ENCODE data around the gene TIMM13.

Gene TIMM13

DNA sequence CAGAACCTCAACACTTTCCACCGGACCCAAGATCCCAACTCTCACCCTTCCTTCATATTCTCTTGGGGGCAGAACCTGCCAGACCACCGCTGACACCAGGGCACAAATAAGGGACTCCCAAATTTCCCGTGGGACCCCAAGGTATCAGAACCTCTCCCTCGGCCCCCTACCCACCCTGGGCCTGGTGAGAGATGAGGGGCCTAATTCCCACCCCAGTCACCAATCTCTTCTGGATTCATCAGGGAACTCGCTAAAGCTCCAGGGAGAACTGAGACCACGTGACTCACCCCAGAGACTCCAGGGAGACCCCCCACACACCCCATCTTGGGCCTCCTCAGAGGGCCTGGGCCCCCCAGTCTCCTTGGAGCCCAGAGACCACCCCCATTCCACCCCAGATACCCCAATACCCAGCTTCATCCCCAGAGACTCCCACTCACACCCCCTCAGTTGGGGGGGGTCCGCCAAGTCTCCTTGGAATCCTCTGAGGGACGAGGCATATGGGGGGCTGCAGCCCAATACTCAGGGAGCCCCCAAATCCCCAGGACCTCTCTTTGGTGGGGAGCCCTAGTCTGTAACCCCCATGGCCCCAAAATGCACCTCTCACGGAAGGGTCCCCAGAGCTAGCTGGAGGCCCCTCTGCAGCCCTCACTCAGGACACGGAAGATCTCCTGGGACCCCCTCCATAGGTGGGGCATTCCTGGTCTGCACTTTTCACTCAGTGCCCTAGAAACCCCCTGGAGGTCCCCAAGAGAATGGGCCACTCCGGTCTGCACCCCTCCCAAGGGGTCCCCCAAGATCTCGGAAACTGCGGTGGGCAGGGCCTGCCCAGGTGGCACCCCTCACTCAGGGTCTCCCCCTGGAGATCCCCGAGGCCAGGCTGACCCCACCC is 27.8 kb upstream of the TIMM13 start:
- DNase-seq, result no peak

DNA sequence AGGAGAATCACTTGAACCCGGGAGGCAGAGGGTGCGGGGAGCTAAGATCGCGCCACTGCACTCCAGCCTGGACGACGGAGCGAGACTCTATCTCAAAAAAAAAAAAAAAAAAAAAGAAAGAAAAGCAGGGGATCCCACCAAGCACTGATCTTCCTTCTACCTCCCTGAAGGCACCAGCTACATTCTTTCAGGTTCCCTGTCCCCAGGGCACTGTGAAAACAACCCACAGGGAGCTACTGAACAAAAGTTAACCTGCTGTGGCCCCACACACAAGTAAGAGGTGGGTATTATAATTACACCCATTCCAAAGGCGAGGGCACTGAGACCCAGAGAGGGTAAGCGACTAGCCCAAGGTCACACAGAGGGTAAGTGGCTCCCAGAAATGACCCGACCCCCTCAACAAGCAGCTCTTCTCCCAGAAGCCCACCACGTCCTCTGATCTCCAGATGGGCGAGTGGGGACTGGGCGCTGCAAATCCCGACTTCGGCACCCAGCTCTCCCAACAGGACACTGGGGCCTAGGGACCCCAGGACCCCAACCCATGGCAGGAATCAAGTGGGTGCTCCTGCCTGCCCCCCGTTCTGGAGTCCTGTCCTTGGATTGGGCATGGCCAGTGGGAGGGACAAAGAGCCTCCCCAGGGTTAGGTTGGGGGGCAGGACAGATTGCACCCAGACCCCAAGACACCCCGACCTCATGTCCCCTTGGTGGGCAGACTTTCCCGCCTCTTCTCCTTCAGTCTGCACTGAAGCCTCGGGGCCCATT is 27.0 kb upstream of the TIMM13 start:
- DNase-seq, result no peak

- DNase-seq, result no peak
Observed at GRCh38 chr19:2453431-2454025, 26.1 kb upstream of the TIMM13 start.

DNA sequence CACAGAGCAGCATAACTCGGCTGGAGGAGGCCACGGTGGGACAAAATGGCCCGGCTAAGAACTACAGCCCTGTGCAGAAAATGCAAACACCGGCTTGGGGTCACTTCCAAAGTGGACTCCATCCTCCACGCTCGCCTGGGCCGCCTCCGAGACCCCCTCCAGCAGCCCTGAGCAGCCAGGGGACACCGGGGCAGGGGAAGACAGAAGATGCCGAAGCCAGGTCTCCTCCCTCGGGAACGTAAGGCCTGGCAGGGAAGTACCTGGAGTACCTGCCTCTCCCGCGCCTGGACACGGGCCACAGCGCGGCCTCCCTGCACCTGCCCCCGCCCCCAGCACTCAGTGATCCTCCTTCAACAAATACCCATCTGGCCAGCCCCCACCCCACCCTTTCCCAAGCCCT is 24.4 kb upstream of the TIMM13 start:
- no peak for DNase-seq

DNA sequence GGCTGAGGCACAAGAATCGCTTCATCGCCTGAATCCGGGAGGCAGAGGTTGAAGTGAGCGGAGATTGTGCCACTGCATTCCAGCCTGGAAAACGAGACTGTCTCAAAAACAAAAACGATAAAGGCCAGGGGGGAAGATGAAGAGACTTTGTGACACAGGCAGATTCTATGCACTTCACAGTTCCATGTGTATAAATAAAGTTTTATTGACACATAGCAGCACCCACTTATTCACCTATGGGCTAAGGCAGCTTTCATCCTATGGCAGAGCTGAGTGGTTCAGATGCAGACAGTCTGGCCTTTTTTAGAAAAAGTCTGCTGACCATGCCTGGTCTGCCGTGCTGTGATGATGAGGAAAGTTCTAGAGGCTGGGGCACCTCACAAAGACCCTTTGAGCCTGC is 23.8 kb upstream of the TIMM13 start:
- no peak for DNase-seq

- no peak for DNase-seq
Observed at GRCh38 chr19:2449019-2449418, 21.6 kb upstream of the TIMM13 start.

GRCh38 chr19:2446381-2446780 is 19.0 kb upstream of the TIMM13 start:
- DNase-seq, result no peak

- DNase-seq, result no peak
Observed at GRCh38 chr19:2444251-2445002, 17.0 kb upstream of the TIMM13 start.

- no peak for DNase-seq
Observed at GRCh38 chr19:2443785-2444182, 16.4 kb upstream of the TIMM13 start.

DNA sequence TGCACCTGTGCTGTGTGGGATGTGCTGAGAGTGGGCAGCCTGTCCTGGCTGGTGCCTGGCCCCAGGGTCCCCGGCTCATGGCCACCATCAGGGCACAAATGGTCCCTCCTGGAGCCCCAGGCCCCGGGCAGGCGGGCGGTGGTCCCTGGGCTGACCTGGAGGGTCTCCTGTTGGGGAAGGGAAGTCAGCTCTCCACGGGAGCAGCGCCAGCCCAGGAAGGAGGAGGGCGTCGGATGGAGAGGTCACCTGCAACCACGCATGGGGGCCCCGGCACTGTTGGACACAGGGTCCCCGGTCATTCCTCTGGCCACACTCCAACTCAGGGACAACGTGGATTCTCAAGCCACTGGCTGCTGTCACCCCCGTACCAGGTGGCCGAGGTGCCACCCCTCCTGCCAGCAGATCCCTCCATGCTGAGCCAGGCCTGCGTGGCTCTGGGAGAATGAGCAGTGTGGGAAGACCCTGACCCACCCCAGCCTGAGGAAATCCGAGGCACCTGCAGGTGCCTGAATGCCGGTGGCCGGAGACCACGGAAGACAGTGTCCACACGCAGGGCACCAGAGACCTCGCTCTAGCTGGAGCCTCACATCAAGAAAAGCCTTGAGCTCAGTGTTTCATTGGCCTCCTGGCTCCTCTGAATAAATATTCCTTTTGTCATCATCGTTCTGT is 15.9 kb upstream of the TIMM13 start:
- no peak for DNase-seq

DNA sequence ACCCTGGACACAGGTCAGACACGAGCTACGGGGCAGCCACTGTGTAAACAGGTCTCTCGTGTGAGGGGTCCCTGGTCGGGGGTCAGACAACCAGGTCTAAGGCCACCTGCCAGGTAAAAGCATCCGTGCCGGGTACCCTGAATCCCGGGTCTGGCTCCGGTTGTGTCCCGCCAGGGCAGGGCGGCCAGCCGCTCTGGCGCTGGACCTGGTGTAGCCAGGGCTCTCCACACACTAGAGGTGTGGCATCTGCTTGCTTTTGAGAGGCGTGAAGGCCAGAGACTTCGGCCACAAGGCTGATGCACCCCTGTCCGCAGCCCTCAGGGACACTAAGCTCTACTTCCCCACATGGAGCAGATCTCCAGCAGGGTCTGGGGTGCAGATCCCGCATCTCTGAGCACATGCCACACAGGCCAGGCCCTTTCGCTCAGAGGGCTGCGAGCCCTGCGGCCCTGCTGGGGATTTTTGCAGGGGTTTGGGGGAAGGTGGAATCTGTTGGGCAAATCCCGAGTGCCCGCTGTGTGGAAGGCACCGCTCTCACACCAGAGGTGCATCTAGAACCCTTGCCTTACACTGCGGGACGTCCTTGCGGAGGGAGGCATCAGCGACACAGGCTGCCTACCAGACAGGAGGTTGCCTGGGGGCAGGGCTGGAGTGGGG is 13.8 kb upstream of the TIMM13 start:
- no peak for DNase-seq

DNA sequence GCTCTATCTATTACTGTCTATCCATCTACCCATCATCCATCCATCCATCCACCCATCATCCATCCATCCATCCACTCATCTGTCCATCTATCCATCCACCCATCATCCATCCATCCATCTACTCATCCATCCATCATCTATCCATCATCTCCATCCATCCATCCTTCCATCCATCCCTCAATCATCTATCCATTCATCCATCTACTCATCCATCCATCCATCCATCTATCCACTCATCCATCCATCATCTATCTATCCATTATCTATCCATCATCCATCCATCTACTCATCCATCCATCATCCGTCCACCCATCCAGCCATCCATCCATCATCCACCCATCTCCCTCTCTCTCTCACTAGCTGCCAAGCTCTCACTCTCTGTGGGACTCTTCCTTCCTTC is 13.1 kb upstream of the TIMM13 start:
- DNase-seq, result no peak

GRCh38 chr19:2438178-2438577 is 10.8 kb upstream of the TIMM13 start:
- no peak for DNase-seq

DNA sequence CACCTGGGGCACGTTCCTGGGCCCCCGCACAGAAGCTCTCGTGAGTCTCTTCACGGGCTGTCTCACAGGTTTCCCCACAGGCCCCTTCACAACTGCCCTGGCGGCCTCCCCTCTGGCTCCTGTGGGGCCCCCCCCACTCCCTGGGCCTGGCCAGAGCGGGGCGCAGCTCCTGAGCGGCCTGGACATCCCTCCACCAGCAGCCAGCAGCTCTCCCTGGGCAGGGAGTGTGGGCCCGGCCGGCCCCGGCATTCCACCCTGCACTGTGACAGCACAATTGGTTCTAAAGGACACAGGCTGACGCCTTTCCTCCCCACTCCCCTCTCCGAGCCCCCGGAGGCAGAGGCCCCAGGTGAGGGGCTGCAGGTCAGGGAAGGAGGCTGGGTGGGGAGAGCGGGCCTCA is 9.5 kb upstream of the TIMM13 start:
- DNase-seq, result no peak

DNA sequence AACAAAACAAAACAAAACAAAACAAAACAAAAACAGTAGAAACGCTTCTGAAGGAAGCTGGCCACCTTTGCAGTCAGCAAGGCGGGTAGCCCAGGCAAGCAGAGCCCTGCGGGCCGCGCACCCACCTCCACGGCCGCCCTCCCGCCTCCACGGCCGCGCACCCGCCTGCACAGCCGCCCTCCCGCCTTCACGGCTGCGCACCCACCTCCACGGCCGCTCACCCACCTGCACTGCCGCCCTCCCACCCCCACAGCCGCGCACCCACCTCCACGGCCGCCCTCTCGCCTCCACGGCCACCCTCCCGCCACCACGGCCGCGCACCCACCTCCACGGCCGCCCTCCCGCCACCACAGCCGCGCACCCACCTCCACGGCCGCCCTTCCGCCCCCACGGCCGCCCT is 9.0 kb upstream of the TIMM13 start:
- no peak for DNase-seq

DNA sequence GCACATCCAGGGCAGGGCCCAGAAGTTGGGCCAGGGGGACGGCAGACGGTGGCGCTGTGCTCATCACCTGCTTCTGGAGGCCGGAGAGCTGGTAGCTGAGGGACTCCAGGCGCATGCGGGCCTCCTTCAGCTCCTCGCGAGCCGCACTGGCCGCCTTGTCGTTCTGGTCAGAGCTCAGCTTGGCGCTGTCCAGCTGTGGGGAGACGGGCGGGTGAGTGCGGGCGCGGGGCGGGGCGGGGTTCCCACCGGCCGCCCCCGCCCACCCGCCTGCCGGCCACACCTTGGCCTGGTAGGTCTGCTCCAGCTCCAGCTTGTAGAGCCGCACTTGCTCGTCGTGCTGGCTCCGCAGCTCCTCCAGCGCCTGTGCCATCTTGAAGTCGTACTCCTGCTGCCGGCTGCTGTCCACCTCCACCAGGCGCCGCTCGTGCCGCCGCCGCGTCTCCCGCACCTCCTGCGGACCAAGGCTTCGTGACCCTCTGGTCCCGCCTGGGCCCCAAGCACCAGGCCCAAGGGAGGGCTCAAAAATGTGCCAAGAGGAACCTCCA is 7.4 kb upstream of the TIMM13 start:
- no peak for DNase-seq

GRCh38 chr19:2434267-2434666 is 6.9 kb upstream of the TIMM13 start:
- DNase-seq, result no peak

- no peak for DNase-seq
Observed at GRCh38 chr19:2433854-2434253, 6.5 kb upstream of the TIMM13 start.

GRCh38 chr19:2432131-2432848 is 4.9 kb upstream of the TIMM13 start:
- no peak for DNase-seq

DNA sequence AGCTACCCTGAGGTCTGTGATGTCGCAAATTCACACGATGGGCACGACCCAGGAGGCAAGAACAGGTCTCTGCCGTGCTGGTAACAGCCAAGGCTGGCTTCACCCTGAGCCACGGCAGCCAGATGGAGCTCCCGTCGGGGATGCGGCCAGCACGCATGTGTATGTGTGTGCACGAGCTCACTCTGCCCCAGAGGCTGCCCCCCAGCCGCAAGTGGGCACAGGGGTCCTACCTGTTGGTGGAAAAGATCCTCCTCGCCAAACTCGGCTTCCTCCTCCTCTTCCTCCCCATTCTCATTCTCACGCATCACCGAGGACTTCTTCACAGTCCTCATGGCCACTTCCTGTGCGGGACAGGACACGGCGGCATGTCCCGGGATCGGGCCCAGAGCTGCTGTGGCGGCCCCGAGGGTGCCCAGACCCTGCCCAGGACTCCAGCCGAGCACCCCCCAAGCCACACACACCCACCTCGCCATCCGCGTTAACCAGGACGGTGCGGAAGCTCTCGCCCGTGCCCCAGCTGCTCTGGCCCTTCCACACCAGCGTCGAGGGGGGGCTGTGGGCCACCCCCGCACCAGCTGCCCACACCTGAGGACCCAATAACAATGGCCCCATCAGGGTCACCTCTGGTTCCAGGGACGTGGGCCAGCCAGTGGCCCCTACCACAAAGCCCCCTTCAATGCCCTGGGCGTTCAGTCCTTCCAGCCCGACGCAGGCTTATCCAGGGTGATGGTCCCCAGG is 4.1 kb upstream of the TIMM13 start:
- DNase-seq, result no peak
